ENCODE data around the gene ZNF784.

Gene ZNF784

GRCh38 chr19:55670280-55671053 lies 46.1 kb upstream of the ZNF784 start:
- H3K27me3 ChIP-seq (replicated peaks; ENCODE audit: control insufficient read depth, insufficient read depth, low read length) = no peaks in the 10 kb centered on the region
- H3K36me3 ChIP-seq (ENCODE audit: control insufficient read depth, insufficient read depth, low read length) = peaks cover 52% of the 10 kb centered on the region
- TF ChIP-seq CTCF (IDR thresholded peaks at IDR 0.05; ENCODE audit: insufficient read depth, low read length, poor library complexity, severe bottlenecking) = no peak
- DNase-seq (ENCODE audit: extremely low read depth, insufficient read length) = peak; percentile 37
- H3K4me3 ChIP-seq (replicated peaks; ENCODE audit: low read depth, low read length) = no peak overlapping the region

- no peaks in the 10 kb centered on the region for H3K27me3 ChIP-seq (replicated peaks; ENCODE audit: control insufficient read depth, insufficient read depth, low read length)
- no peak for TF ChIP-seq CTCF (IDR thresholded peaks at IDR 0.05; ENCODE audit: insufficient read depth, low read length, poor library complexity, severe bottlenecking)
- peak; percentile 16 for DNase-seq (ENCODE audit: extremely low read depth, insufficient read length)
- H3K36me3 ChIP-seq (ENCODE audit: control insufficient read depth, insufficient read depth, low read length) = peaks cover 56% of the 10 kb centered on the region
- H3K4me3 ChIP-seq (replicated peaks; ENCODE audit: low read depth, low read length) = no peak overlapping the region
Observed at GRCh38 chr19:55669418-55670279, 45.3 kb upstream of the ZNF784 start.

DNA sequence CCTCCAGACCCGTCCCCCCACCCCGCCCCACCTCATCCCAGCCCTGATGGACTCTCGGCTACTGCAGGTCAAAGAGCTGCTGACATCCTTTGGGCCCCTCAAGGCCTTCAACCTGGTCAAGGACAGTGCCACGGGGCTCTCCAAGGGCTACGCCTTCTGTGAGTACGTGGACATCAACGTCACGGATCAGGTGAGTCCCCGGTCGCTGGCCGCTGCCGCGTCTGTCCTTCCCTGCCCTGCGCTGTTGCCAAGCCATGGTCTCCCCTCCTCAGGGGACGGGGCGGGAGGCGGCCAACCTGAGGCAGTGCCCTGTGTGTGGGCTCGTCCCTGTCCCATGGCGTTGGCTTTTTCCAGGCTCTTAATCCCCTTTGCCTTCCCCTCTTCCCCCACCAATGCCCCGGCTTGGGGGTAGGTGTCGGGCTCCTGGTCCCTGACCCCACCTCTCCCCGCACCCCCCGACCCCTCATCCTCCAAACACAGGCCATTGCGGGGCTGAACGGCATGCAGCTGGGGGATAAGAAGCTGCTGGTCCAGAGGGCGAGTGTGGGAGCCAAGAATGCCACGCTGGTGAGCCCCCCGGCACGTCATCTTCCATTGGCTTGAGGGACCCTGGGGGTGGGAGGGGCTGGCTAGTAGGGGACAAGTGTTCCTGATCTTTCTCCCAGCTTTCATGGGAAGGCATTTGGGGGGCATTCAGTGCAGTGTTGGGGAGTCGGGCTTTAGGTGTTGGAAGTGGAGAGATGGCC lies 44.4 kb upstream of the ZNF784 start:
- Histone ChIP-seq H3K36me3 (ENCODE audit: control insufficient read depth, insufficient read depth, low read length) (peaks cover 64% of the 10 kb centered on the region), H3K4me3 (replicated peaks; ENCODE audit: low read depth, low read length) (no peak overlapping the region), H3K27me3 (replicated peaks; ENCODE audit: control insufficient read depth, insufficient read depth, low read length) (no peaks in the 10 kb centered on the region)
- DNase-seq (ENCODE audit: extremely low read depth, insufficient read length) = peak; percentile 13
- TF ChIP-seq CTCF (IDR thresholded peaks at IDR 0.05; ENCODE audit: insufficient read depth, low read length, poor library complexity, severe bottlenecking) = no peak

- no peak for TF ChIP-seq CTCF (IDR thresholded peaks at IDR 0.05; ENCODE audit: insufficient read depth, low read length, poor library complexity, severe bottlenecking)
Observed at GRCh38 chr19:55667958-55668357, 43.6 kb upstream of the ZNF784 start.

DNA sequence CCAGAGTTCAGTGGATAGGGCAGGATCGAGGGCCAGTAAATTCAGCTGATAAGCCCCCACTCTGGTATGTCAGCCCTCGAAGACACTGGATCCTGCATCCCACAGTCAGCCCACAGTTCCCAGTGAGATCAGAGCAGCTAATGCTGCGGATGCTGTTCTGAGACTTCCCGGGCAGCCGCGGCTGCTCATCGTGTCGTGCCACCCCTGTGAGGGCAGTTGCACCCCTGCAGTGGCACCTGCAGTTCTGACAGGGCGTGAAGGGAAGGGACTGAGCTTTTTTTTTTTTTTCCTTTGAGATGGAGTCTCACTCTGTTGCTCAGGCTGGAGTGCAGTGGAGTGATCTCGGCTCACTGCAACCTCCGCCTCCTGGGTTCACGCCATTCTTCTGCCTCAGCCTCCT lies 43.1 kb upstream of the ZNF784 start:
- Histone ChIP-seq H3K27me3 (replicated peaks; ENCODE audit: control insufficient read depth, insufficient read depth, low read length) (no peaks in the 10 kb centered on the region), H3K36me3 (ENCODE audit: control insufficient read depth, insufficient read depth, low read length) (peaks cover 73% of the 10 kb centered on the region), H3K4me3 (replicated peaks; ENCODE audit: low read depth, low read length) (no peak overlapping the region)
- DNase-seq (ENCODE audit: extremely low read depth, insufficient read length) = no peak
- TF ChIP-seq CTCF (IDR thresholded peaks at IDR 0.05; ENCODE audit: insufficient read depth, low read length, poor library complexity, severe bottlenecking) = no peak

More at GRCh38 chr19:55667958-55668357, 43.6 kb upstream of the ZNF784 start:
- no peak overlapping the region for H3K4me3 ChIP-seq (replicated peaks; ENCODE audit: low read depth, low read length)
- H3K27me3 ChIP-seq (replicated peaks; ENCODE audit: control insufficient read depth, insufficient read depth, low read length) = no peaks in the 10 kb centered on the region
- DNase-seq (ENCODE audit: extremely low read depth, insufficient read length) = no peak
- peaks cover 69% of the 10 kb centered on the region for H3K36me3 ChIP-seq (ENCODE audit: control insufficient read depth, insufficient read depth, low read length)
